OCI-LY1 (cell line): Measurements from ENCODE around the gene OSBPL5.

Experiments used
- EZH2 ChIP-seq: fragments of 200-600 bp; sonication (generic), shearing (Covaris generic); IDR thresholded peaks from 2 replicates; pipeline ENCODE4 v1.8.0; 2017; ENCODE audit warnings: borderline replicate concordance, mixed run types, mild to moderate bottlenecking, antibody characterized with exemption, low read length, moderate library complexity, mixed read lengths
- TF ChIP-seq, protein P1 (sequence below): fragments of 200-600 bp; sonication (generic), shearing (Covaris generic); IDR thresholded peaks from 2 replicates; pipeline ENCODE4 v1.5.1; 2017; ENCODE audit warnings: mild to moderate bottlenecking, antibody characterized with exemption, low read length, moderate library complexity, mixed read lengths

DNA sequence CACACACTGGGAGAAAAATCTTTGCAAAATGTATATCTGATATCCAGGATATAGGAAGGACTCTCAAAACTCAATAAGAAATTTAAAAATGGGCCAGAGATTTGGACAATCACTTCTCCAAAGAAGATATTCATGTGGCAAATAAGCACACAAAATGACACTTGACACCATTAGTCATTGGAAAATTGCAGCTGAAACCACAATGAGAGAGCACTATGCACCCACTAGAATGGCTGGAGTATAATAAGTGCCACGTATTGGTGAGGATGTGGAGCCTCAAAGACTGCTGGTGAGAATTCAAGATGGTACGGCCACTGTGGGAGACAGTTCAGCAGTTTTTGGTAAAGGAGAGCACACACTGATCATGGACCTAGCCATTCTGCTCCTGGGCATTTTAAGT, 12.8 kb upstream of the OSBPL5 start:
- TF ChIP-seq, protein P1, sequence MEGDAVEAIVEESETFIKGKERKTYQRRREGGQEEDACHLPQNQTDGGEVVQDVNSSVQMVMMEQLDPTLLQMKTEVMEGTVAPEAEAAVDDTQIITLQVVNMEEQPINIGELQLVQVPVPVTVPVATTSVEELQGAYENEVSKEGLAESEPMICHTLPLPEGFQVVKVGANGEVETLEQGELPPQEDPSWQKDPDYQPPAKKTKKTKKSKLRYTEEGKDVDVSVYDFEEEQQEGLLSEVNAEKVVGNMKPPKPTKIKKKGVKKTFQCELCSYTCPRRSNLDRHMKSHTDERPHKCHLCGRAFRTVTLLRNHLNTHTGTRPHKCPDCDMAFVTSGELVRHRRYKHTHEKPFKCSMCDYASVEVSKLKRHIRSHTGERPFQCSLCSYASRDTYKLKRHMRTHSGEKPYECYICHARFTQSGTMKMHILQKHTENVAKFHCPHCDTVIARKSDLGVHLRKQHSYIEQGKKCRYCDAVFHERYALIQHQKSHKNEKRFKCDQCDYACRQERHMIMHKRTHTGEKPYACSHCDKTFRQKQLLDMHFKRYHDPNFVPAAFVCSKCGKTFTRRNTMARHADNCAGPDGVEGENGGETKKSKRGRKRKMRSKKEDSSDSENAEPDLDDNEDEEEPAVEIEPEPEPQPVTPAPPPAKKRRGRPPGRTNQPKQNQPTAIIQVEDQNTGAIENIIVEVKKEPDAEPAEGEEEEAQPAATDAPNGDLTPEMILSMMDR: no peak
- TF ChIP-seq EZH2: no peak
